DMS53 (cell line): ENCODE data around the gene STAP2.

ENCODE experiments used
- DNase-seq: peaks from one replicate; lab custom pipeline; 2025; lab: John Stamatoyannopoulos, UW

The STAP2 gene

DNA sequence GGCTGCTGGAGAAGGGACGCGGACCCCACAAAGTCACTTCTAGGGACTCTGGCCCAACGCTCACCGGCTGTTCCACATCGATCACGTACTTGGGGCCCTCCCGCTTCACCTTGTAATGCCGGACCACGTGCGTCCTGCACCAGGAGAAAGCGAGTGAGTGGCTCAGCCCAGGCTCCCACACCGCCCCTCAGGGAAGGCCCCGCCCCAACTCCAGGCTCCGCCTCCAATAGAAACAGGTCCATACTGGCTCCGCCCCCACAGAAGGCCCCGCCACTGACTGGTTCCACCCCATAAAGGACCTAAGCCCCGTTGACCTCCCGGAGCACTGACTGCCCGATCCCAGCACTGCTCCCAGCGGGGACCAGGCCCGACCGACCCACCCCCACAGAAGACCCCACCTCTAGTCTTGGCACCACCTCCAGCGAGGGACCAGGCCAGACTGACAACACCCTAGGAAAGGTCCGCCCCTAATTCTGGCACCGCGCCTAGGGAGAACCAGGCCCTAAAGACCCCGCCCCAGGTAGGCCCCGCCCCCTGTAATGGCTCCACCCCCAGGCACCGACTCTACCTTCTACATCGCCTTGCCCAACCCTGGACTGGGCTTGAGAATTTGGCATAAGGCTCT lies 11.3 kb downstream of the STAP2 start:
- peak; percentile 73 for DNase-seq

DNA sequence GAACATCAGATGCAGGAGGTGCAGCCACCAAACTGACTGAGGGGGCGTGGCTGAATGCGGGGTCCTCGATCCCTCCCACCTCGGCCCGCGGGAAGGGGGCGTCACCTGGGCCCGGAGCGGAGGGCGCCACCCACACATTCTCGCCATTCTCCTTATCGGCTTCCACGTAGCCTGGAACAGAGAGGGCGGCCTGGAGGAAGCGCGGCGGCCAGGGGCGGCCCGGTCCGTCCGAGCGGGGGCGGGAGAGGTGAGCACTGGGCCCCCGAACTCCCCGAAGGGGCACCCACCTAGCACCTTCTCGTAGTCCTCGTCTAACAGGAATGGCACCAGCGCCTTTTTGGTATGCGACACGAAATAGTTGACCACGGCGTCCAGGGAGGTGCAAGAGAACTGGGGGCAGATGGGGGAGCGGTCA lies 11.8 kb downstream of the STAP2 start:
- no peak for DNase-seq

DNA sequence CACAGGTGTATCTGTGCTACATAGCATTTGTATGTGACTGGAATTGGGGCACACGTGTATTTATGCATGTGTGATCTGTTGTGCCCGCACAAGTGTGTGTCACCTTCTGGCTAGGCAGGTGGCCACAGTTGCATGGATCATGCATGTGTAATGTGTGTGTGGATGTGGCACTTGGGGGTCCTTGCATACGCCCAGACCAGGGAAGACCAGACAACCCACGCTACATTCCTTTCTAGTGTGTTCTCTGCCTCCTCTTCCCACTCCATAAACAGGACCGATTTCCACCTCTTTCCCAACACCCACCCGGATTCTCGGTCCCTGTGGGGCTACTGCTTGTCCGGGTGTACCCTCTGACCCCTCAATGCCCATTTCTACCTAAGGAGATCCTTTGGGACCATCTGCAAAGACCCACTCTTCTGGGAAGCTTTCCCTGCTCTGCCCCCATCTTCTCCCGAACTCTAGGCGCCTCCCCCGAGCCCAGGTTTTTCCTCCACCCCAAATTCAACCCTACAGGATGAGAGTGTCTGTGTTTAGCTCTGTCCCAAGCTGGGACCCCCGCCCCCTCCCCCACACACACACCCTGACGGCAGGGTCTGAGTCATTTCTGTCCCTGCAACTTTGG lies 12.3 kb downstream of the STAP2 start:
- DNase-seq = no peak

DNA sequence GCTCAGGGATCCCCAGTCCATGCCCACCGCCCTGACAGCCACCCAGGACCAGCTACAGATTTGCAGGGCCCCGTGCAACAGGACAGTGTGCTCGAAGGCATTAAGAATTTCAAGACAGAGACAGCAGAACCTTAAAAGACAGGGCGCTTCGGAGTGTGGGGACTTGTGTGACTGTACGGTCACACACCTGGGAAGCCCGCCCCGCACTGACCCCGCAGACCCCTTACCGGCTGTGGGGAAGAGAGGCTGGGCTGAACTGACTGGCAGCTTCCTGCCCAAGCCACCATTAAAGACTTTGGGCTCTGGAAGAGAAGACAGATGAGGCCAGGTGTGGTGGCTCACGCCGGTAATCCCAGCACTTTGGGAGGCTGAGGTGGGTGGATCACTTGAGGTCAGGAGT lies 14.4 kb downstream of the STAP2 start:
- no peak for DNase-seq

DNA sequence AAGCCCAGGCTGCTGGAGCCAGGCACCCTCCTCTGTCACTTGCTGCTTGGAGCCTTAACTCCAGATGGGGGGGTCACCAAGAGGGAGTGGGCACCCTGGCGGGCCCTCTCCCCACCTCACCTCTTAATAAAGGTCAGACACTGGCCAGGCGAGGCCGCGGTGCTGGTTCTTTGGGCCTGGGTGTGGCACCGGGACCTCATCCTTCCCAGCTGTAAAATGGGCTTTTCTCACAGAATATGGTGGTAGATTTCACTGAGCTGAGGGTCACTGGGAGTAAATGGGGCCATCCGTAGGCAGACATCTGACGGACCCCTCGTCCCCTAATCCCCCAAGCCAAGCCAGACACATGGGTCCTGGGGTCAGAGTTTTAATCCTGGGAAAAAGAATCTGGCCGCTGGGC lies 14.9 kb downstream of the STAP2 start:
- no peak for DNase-seq

DNA sequence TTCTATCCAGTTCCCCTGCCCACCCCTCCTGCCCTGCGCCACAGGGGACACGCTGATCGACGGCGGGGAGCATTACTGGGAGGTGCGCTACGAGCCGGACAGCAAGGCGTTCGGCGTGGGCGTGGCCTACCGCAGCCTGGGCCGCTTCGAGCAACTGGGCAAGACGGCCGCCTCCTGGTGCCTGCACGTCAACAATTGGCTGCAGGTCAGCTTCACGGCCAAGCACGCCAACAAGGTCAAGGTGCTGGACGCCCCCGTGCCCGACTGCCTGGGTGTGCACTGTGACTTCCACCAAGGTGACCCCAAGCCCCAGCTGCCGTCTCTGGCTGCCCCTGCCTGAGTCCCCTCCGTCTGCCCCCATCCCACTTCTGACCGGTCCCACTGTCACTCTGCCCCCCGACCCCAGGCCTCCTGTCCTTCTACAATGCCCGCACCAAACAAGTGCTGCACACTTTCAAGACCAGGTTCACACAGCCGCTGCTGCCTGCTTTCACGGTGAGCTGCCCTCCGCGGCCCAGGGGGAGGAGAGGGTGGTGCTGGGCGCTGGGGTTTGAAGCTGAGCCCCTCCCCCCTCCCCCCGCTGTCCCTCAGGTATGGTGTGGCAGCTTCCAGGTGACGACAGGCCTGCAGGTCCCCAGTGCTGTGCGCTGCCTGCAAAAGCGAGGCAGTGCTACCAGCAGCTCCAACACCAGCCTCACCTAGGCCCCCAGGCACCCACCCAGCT lies 15.5 kb downstream of the STAP2 start:
- DNase-seq = peak; percentile 77

DNA sequence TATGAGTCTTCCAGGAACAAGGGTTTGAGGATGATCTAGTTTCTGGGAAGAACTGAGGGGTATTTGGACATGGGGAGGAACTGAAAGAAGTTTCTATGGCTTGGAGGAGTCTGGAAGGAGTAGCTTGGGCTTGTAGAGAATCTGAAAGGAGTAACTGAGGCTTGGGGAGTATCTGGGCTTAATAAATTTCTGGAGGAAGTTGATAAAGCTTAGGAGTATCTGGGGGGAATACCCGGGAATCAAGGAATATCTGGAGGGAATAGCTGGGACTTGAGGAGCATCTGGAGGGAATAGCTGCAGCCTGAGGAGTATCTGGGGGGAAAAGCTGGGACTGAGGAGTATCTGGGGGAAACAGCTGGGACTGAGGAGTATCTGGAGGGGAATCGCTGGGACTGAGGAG lies 18.2 kb downstream of the STAP2 start:
- DNase-seq = no peak

DNA sequence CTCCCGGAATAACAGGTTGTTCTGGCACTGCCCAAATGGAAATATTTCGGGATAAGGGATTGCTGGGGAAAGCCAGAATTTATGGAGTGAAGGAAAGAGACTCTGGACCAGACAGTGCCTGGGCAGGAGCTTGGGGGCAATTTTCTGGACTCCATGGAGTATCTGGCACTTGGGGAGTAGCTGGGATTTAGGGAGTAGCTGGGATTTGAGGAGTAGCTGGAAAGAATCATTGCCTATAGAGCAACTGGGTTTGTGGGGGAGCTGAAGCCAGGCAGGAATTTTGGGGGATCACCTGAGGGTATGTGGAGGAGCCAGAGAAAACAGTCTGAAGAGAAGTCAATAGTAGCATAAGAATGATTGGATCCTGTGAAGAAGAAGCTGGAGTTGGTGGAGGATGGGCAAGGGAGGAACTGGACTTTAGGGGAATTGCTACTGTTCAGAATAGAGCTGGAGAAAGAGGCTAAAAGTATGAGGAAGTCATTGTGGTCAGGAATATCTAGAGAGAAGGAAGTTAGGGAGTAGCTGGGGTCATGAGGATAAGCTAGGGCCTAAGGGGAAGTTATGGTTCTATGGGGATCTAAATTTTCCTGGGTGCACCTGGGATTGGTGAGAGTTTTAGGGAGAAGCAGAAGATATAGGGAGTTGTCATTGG lies 19.4 kb downstream of the STAP2 start:
- no peak for DNase-seq

DNA sequence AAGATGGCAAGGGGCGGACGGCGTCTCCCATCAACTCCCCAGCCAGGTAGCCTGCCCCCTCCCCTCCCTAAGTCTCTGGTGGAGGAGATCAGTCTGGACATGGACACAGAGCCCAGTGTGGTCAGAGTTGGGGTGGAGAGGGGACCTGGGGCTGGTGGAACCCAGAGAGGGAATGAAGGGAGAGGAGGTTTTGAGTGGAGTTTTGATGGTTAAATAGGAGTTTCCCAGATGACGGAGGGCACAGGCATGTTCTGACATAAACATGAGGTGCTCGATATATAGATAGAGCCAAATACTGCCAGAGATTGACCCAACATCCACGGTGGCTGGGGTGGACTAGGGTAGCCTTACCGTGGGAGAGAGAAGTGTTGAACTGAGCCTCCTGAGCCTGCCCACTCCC lies 20.2 kb downstream of the STAP2 start:
- no peak for DNase-seq

DNA sequence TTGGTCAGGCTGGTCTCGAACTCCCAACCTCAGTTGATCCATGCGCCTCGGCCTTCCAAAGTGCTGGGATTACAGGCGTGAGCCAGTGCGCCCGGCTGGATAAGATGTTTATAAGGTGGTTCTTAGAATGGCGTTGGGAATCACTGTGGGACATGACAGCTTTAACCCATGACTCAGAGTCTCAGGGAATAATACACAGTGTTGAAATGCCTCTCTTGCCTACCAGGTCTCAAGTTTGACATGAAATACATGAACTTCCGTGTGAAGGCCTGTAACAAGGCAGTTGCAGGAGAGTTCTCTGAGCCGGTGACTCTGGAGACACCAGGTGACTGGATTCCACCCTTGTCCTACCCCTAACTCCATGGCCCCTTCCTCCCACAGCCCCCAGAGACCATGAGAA lies 21.7 kb downstream of the STAP2 start:
- no peak for DNase-seq

DNA sequence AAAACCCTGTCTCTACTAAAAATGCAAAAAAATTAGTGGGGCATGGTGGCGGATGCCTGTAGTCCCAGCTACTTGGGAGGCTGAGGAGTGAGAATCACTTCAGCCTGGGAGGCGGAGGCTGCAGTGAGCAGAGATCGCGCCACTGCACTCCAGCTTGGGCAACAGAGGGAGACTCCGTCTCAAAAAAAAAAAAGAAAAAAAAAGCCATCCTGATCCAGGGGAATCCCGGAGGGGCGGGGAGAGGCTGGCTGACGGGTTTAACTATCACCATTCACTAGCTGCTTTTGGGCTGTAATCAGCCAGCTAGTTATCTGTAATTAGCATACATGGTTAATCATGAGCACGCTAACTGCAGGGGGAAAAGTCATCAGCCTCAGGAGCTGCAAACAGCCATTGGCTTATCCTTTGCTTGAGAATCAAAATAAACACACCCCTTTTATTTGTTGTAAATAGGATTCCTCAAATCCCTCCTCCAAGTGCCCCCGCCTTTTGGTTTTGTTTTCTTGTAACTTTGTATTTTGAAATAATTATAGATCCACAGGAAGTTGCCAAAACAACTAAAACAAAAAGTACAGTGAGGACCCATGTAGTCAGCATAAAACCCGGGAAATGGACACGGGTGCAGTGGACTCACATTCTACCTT lies 24.7 kb downstream of the STAP2 start:
- DNase-seq = no peak

DNA sequence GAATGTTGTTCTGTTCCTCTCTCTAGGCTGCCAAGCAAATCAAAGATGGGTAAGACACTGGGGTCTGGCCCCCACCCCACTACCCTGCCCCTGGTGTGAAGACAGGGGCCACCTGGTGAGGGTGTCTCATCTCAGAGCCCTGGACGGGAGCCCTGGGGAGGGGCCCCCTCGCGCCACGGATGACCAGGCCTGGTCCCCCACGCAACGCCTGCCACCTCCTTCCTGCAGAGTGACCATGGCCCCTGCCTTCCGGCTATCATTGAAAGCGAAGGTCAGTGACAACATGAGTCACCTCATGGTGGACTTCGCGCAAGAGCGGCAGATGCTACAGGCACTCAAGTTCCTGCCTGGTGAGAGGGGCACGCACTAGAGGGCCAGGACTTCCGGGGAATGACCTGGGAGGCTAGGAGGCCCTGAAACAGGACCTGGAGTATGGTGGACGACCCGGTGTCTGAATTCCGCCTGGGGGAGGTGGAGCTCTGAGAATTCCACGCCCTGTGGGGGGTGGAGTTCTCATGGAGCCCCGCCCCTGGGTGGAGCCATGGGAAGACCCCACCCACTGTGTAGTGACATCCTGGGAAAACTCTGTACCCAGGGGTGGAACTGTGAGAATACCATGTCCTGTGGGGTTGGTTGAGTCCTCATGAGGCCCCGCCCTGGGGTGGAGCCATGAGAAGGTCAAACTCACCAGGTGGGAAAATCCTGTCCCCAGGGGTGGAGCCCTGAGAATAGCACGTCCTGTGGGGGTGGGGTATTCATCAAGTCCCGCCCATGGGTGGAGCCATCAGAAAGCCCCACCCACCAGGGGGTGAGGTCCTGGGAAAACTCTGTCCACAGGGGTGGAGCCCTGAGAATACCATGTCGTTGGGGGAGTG lies 28.1 kb downstream of the STAP2 start:
- DNase-seq = peak; percentile 50

DNA sequence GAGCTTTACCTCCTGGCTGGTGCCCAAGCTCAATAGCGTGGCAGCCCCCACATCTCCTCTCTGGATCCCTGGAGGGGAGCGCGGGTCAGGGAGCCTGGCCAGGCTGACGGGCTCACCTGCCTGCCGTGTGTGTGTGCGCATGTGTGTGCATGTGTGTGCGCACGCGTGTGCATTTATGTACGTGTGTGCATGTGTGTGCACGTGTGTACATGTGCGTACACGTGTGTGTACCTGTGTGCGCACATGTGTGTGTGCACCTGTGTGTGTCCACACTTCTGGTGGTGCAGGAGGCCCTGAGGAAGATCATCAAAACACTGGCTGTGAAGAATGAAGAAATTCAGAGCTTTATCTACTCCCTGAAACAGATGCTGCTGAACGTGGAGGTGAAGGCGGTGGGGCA lies 33.0 kb downstream of the STAP2 start:
- DNase-seq = no peak

DNA sequence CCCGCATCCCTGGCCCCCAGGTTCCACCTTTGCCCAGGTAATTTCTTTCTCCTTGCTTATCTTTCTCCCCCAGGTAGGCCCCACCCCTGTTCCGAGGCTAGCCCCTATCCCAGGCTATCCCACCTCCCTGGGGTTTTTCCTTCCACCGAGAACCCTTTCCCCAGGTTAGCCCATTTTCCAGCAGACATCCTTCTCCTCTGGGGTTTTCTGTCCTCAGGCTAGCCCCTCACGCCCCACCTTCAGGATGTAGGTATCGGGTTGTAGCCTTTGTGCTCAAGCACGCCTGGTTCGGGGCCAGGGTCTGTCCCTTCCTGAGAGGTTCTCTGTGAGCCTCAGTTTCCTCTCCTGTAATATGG lies 33.4 kb downstream of the STAP2 start:
- DNase-seq = no peak

DNA sequence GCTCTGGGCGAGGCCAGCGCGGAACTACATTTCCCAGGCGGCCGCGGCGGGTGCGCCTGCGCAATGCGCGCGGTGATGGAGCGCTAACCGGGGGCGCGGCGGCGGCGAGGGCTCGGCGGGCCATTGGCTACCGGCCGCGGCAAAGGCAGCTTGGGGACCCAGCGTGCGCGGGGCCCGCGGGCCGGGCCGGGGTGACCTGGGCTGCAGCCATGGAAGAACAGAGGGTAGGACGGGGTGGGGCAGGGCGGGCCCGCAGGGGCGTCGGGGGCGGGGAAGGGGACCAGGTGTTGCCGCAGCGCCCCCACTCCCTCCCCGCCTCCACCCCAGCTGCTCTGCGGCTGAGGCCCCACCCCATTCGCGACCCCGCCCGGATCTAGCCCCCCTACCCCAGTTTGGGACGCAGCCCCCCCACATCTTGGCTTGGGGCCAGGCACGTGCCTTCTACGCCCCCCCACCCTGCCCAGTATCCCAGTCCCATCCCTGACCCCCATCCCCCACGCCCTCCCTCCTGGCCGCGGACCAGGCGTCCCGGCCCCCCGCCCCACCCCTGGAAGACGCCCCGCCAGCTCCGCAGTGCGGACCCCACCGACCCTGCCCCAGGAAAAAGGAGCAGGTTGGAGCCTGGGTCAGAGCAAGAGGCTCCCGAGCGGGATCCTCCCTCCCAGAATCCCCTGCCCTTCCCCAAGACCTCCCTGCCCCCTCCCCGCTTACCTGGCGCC lies 33.9 kb downstream of the STAP2 start, which contains the start of gene FSD1:
Gene FSD1, plus strand, starts transcription at position 61 of the 719 bp plus-strand sequence. Its CDS starts 149 bp downstream, at position 210.
- DNase-seq = peak; percentile 74

DNA sequence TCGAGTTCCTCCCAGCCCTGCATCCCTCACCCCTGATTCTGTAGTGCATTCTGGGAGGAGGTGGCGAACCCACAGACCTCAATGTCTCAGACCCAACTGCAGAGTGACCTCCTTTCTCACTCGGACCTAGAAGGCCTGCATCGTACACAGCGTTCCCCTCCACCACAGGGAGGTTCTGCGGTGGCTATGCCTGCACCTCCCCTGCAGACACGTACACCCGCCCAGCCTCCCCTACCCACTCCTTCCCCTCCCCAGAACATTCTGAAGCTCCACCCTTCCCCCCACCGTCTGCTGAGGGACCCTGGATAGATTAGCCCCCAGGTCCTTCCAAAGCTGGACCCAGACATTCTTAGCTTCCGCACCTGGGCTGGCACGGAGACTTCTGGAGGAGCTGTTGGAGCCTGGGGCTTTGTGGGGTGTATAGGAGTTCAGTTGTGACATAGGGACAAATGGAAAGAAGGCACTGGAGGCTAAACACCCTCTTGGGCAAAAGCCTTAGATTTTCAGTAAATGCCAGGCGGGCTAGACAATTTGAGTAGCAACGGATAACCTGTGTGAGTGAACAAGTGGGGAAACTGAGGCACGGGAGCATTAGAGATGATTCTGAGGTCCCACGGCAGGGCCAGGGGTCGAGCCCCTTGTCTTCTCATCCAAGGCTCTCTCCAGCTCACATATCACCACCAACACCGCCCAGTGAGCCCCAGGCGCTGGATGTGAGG lies 34.6 kb downstream of the STAP2 start:
- DNase-seq = no peak

DNA sequence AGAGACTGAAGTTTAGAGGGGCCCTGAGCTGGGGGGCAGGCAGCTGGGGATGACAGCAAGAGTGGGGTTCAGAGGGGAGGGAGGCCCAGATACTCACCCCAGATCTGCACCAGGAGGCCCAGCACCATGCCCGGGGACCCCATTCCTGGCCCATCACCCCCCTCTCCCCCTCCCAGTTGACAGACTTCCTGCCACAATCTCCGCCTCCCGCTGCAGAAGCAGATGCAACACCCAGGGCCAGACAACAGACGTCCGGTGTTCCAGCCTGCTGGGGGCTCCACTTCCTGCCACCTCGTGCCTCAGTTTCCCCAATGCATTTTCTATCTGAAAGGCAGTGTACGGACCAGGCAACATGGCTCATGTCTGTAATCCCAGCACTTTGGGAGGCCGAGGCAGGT lies 36.4 kb downstream of the STAP2 start, which contains the start of gene TMIGD2:
Gene TMIGD2, minus strand, starts transcription at position 147 of the 398 bp plus-strand sequence. Its CDS starts 4 bp downstream, at position 143.
- DNase-seq = no peak

DNA sequence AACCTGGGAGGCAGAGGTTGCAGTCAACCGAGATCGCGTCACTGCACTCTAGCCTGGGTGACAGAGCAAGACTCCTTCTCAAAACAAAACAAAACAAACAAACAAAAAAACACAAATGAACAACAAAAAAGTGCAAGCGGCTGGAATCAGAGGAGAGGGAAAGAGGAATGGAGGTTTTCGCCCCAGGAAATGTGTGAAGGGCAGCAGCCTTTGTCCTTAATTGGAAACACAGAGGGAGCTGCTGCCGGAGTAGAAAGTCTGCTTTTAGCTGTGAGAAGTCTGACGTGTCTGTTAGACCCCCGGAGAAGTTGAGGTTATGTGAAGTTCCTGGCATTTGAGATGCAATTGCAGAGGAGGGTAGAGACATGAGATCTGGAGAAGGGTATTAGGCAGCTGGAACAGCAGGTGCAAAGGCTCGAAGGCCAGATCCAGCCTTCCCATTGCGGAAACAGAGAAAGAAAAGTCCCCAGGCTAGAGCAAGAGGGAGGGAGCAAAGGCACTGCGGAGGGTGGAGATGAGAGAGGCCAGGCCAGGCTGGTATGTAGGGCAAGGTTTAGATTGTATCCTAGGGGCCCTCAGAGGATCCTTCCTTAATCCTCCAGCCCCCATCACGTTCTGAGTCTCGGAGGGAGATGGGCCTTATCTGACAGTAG lies 36.9 kb downstream of the STAP2 start:
- DNase-seq = peak; percentile 36

DNA sequence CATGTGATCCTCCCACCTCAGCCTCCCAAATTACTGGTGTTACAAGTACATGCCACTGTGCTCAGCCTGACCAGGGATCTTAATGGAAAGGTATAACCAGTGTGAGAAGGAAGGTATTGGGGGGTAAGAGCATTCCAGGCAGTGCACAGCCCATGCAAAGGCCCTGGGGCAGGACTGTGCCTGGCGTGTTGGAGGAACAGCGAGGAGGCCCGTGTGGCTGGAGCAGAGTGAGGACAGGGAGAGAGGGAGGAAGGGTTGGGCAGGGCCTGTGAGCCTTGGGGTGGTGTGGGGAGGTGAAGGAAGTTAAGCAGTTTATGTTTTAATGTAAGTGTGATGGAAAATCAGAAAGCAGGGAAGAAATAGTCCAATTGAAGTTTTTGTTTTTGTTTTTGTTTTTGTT lies 38.0 kb downstream of the STAP2 start:
- DNase-seq = no peak
